ENCODE measurements around the gene CARD11.
A peak's percentile ranks its signal among the peaks of the same experiment; 100 is the strongest.

The CARD11 gene

GRCh38 chr7:2939193-2939885 is 104.3 kb downstream of the CARD11 start:
- intact Hi-C loops (cut with DNase I; ENCODE audit: low total_unique reads): no loop called here
- H3K27ac ChIP-seq: no peak overlapping the region
- no peaks in the 10 kb centered on the region for H3K4me1 ChIP-seq
- H3K9me3 ChIP-seq: no peaks in the 10 kb centered on the region
- DNase-seq: peak in 1 of 2 donors; percentile 54
- no peak for TF ChIP-seq CTCF (IDR thresholded peaks at IDR 0.05)
- peaks cover 0 to 33% of the 10 kb centered on the region in 2 donors for H3K27me3 ChIP-seq
- no peaks in the 10 kb centered on the region for H3K36me3 ChIP-seq
- H3K4me3 ChIP-seq: no peak overlapping the region

DNA sequence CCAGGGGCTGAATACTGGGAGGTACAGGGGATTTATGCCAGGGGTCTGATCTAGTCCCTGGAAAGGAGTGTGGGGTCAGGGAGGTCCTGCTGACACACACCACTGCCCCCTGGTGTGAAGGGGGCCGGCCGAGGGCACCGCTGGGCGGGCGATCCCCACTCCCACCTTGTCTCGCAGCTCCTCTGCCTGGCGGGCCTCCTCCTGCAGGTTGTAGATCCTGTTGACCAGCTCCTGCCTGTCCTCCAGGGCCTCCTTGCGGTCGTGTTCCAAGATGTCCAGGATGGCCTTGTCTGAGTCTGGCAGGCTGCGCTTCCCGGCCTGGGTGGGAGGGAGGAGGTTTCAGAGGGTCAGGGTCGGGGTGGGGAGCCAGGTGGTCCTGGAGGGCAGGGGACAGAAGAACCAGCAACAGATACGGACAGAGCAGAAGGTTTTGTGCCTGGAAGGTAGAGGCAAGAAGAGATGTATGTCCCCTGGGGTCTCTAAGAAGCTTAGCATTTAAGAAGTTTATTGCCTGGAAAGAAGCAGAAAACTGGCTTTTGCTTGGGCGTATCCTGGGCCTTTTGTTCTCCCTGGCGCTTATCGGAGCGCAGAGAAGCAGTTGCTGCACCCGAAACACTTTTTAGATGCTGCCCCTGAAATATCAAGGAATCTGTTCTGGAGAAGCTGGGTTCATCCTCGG is 105.0 kb downstream of the CARD11 start:
- H3K27me3 ChIP-seq: peaks cover 0 to 35% of the 10 kb centered on the region in 2 donors
- no peak for TF ChIP-seq CTCF (IDR thresholded peaks at IDR 0.05)
- DNase-seq: no peak
- no peak overlapping the region for H3K4me3 ChIP-seq
- intact Hi-C loops (cut with DNase I; ENCODE audit: low total_unique reads): no loop called here
- H3K4me1 ChIP-seq: no peaks in the 10 kb centered on the region
- H3K27ac ChIP-seq: no peak overlapping the region
- H3K9me3 ChIP-seq: no peaks in the 10 kb centered on the region
- no peaks in the 10 kb centered on the region for H3K36me3 ChIP-seq

DNA sequence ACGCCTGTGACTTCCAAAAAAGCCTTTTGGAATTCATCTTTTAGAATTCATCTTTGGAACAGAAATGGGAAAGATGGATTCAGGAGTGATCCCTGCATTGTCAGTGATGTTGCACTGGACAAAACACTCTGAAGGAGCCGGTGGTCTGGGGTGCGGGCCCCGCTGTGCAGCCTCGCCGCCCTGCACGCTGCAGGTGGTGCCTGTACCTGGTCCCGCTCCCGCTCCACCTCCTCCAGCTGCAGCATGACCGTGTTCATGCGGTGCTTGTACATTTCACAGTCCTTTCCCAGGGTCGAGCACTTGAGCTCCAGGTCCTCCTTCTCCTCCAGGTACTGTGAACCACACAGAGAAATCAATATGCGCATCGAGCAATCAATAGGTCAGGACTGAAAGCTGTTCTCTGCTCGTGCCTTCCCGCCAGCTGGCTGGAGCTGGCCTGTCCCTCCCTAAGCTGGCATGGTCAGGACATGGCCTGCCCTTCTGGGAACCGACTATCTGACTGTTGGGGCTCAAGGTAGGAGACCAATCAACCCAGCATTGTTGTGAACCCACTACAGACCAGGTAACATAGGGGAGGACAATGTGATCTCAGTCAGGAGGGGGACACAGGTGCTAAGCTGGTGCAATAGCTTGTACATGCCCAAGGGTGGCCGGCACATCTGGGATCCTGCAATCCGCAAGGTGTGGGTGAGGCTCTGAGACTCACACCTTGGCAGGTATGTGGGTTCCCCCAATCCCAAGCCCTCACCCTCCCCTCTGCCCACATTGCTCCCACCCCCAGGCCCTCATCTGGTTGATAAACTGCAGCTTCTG is 105.8 kb downstream of the CARD11 start:
- Histone ChIP-seq H3K27me3 (peaks cover 0 to 35% of the 10 kb centered on the region in 2 donors), H3K27ac (no peak overlapping the region)
- intact Hi-C loops (cut with DNase I; ENCODE audit: low total_unique reads): no loop called here

GRCh38 chr7:2936891-2937580 is 106.6 kb downstream of the CARD11 start:
- peak in 1 of 2 donors; percentile 43 for DNase-seq
- intact Hi-C loops (cut with DNase I; ENCODE audit: low total_unique reads): no loop called here

More for the DNA sequence above, 105.8 kb downstream of the CARD11 start:
- no peaks in the 10 kb centered on the region for H3K4me1 ChIP-seq
- H3K4me3 ChIP-seq: no peak overlapping the region
- H3K9me3 ChIP-seq: no peaks in the 10 kb centered on the region
- peak in 1 of 2 donors; percentile 49 for DNase-seq
- H3K36me3 ChIP-seq: no peaks in the 10 kb centered on the region
- no peak for TF ChIP-seq CTCF (IDR thresholded peaks at IDR 0.05)

More at GRCh38 chr7:2936891-2937580, 106.6 kb downstream of the CARD11 start:
- no peaks in the 10 kb centered on the region for H3K36me3 ChIP-seq
- no peak overlapping the region for H3K4me3 ChIP-seq
- H3K4me1 ChIP-seq: no peaks in the 10 kb centered on the region
- TF ChIP-seq CTCF (IDR thresholded peaks at IDR 0.05): no peak
- H3K9me3 ChIP-seq: no peaks in the 10 kb centered on the region
- peaks cover 0 to 35% of the 10 kb centered on the region in 2 donors for H3K27me3 ChIP-seq
- no peak overlapping the region for H3K27ac ChIP-seq
